Fibroblast of the aortic adventitia (primary cell): ENCODE results near the gene PLXNB2. TPM values are rescaled to one million over a fixed set of nuclear protein-coding genes. Genes with fewer than 3 reads are reported as not detected.

Experiments
- DNase-seq: peaks from one replicate; pipeline ENCODE4 v3.0.0-alpha.2; 2010; ENCODE audit warnings: low read depth
- H3K4me3 ChIP-seq: 2 replicates; pipeline ENCODE4 v1.5.1; 2011; ENCODE audit warnings: low read depth, mild to moderate bottlenecking, control low read depth, low read length, moderate library complexity
- total RNA-seq: library from RNA; depleted of rRNA; stranded (reverse); fragments of >200 nt; gene quantifications from 2 replicates; pipeline ENCODE4 v1.2.3, GENCODE V29; 2012; ENCODE audit warnings: low replicate concordance
- TF ChIP-seq, protein P1 (sequence below): IDR thresholded peaks from 2 replicates; pipeline ENCODE4 v1.5.1; 2011; ENCODE audit warnings: mild to moderate bottlenecking, low read length, control low read depth, inconsistent platforms; ENCODE audit not compliant: insufficient read depth

PLXNB2 gene
- total RNA-seq, 1 donor: 130 TPM

DNA sequence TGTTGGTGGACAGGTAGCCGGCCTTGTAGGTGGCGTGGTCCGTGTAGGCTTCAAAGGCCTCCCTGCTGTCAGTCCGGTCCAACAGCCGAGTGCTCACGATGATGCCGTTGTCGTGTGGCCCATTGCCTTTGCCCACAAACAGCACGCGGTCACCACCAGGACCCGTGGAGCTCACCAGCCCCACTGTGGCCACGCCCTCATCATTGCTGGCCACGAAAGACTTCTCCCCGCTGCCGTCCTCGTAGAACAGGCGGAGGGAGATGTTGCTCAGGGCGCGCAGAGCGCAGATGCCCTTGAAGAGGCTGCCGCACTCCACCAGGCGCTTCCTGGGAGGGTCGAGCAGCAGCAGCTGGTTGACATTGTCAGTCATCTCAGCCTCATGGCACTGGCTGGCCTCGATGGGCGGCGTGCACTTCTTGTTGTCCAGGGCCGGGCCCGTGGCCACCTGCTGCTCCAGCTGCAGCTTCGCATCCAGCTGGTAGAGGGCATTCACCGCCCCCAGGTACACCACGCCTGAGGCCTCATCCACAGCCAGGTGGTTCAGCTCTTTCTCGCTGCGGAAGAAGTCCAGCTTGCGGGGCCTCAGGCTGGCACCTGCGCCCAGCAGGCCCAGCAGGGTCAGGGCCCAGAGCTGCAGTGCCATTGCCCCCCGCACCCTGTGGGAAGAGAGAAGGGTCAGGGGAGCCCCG, 17.4 kb downstream of the PLXNB2 start:
- no peak overlapping the region for H3K4me3 ChIP-seq
- no peak for DNase-seq
- TF ChIP-seq, protein P1, sequence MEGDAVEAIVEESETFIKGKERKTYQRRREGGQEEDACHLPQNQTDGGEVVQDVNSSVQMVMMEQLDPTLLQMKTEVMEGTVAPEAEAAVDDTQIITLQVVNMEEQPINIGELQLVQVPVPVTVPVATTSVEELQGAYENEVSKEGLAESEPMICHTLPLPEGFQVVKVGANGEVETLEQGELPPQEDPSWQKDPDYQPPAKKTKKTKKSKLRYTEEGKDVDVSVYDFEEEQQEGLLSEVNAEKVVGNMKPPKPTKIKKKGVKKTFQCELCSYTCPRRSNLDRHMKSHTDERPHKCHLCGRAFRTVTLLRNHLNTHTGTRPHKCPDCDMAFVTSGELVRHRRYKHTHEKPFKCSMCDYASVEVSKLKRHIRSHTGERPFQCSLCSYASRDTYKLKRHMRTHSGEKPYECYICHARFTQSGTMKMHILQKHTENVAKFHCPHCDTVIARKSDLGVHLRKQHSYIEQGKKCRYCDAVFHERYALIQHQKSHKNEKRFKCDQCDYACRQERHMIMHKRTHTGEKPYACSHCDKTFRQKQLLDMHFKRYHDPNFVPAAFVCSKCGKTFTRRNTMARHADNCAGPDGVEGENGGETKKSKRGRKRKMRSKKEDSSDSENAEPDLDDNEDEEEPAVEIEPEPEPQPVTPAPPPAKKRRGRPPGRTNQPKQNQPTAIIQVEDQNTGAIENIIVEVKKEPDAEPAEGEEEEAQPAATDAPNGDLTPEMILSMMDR: no peak

DNA sequence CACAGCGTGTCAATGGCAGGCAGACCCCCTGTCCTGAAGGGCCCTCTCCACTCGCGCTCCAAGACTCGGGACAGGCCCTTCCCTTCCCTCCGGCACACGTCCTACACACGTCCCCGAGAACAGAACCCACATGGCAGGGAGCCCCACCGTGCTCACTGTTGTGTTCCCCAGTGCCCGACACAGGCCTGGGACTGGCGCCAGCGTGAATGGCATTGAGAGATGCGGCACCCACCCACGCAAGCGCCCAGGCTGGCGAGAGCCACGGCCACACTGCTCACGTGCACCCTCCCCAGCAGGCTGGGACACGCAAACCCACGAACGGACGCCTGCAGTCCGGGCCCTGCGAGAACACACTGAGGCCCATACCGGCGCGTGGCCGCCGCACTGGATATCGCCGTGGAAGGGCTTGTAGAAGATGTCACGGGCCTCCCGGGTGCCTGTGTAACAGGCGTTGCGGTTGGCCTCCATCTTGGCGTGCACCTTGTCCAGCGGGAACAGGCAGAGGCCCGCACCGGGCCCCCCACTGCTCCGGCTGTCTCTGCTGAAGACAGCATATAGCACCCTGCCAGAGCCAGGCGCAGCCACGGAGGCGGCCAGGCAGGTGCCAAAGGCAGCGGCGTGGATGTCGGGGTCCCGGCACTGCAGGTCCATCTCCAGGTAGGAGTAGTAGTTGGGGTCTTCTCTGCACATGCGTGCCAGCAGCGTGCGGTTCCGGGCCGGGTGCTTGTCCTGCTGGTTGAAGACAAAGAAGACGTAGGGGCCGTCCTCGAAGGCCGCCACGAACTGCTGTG, 18.1 kb downstream of the PLXNB2 start:
- DNase-seq: no peak
- TF ChIP-seq, protein P1: no peak
- no peak overlapping the region for H3K4me3 ChIP-seq

DNA sequence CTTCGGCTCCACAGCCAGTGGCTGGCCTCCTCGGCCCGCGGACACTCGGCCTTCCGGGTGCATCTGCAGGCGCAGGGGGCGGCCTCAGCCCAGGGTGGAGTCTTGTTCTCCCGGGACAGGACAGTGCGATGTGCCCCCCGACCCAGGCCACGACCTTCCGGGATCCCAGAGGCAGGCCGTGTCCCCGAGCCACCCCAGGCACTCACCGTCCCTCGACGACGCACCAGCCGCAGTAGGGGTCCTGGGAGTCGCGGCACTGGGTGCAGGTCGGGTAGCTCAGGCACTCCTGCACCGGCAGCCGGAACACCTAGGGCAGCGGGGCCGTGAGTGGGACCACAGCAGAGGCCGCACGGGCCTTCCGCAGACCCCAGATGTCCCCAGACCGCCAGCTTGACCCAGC, 19.7 kb downstream of the PLXNB2 start:
- no peak for DNase-seq
- TF ChIP-seq, protein P1: no peak
- no peak overlapping the region for H3K4me3 ChIP-seq

DNA sequence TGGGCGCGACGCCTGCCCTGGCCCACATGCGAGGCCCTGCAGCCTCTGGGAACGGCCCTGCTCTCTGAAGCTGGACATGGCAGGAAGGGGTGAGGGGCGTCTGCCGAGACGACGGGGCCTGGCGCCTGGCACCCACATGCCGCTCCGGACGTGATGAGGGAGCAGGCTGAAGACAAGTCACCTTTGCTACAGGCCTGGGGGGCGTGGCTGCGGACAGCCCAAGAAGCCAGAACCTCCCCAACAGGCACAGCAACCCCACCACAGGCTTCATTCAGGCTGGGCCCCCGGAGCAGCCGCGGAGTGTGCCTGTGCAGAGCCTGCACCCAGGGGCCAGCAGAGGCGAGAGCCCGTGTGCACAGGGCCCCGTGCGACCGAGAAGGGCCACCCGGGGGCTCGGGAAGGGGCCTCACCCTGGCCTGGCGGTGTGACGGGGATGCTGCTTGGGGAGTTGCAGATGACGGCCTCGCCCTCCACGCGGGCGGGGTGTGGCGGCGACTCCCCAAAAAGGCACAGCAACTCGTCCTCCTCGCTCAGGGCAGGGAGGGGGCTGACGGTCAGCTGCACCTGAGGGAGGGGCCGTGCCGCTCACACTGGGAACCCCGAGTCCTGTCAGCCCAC, 20.6 kb downstream of the PLXNB2 start:
- H3K4me3 ChIP-seq: no peak overlapping the region
- no peak for DNase-seq
- TF ChIP-seq, protein P1: no peak

DNA sequence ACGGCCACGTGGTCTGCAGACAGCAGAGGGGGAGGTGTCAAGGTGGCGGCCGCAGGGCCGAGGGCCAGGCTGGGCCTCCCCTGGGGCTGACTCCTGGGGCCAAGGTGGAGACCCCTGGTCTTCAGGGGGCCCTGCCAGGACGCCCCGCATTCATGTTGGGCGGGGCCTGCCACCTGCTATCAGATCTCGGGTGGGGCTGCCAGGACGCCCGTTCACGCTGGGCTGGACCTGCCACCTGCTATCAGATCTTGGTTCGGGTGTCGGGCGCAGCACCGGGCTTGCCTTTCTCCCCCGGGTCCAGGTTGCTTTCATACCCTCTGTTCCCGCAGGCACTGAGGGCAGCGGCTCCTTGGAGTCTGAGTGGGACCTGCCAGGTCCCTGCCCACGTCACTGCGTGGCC, 21.2 kb downstream of the PLXNB2 start:
- TF ChIP-seq, protein P1: no peak
- no peak overlapping the region for H3K4me3 ChIP-seq
- DNase-seq: no peak

DNA sequence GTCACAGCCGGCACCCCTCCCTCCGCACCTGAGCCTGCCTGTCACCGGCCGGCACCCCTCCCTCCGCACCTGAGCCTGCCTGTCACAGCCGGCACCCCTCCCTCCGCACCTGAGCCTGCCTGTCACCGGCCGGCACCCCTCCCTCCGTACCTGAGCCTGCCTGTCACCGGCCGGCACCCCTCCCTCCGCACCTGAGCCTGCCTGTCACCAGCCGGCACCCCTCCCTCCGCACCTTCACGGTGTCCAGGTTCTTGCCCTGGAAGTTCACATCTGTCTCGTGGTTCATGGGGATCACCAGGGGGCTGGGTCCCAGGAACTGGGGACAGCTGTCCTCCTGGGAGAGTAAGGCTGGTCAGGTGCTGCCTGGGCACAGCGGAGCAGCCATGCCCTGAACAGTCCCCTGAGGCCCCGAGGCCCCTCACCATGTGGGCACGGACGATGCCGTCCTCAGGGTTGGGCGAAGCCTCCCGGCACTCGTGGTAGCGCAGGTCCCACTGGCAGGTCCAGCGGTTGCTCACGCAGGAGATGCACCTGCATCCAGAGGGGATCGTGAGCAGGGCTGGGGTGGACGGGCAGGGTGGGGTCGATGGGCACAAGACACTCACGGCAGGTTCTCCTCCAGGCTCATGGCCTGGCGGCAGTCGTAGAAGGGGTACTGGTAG, 21.7 kb downstream of the PLXNB2 start:
- H3K4me3 ChIP-seq: no peak overlapping the region
- DNase-seq: no peak
- TF ChIP-seq, protein P1: no peak
